Measurements from ENCODE around the gene RNGTT.

DNA sequence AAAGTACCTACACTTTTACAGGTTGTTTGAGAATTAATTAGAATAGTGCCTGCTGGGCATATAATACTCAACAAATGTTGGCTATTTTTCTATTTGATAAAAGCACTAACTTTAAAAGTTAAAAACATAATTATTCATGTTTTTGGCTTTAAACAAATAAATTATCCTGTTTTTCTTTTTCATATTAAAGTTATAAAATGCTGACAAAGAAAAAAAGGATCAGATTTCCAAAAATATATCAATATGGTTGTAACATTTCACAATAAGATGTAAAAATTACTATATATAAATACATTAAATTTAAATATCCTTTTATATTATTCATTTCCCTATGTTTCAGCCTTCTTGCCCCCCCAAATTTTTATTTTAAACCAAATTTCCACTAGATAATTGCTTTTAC is 312.0 kb downstream of the RNGTT start:
- no peak for TF ChIP-seq EZH2 (IDR thresholded peaks at IDR 0.05; ENCODE audit: insufficient read depth, poor library complexity, severe bottlenecking)
- TF ChIP-seq EZH2phosphoT487 (IDR thresholded peaks at IDR 0.05; ENCODE audit: insufficient read depth, low read depth), result no peak
